SK-N-SH (cell line): ENCODE data around the gene PIANP.

Experiments
- FOSL2 ChIP-seq: IDR thresholded peaks from 2 replicates; pipeline ENCODE4 v1.4.0; 2012; ENCODE audit warnings: low read depth, mild to moderate bottlenecking, moderate library complexity, borderline replicate concordance
- POLR2AphosphoS5 ChIP-seq: IDR thresholded peaks from 2 replicates; pipeline ENCODE4 v1.6.1; 2012; ENCODE audit warnings: low read depth, low read length
- RCOR1 ChIP-seq: fragments of 150-350 bp; IDR thresholded peaks from 2 replicates; pipeline ENCODE4 v1.6.1; 2017; ENCODE audit warnings: antibody characterized with exemption, low read length
- RFX5 ChIP-seq: IDR thresholded peaks from 2 replicates; pipeline ENCODE4 v1.6.1; 2012; ENCODE audit warnings: mild to moderate bottlenecking, improper control_type of control experiment, low read length
- TF ChIP-seq, protein P1 (sequence below): fragments of 200-600 bp; sonication (generic); IDR thresholded peaks from 2 replicates; pipeline ENCODE4 v1.6.1; 2017; ENCODE audit warnings: antibody characterized with exemption, mild to moderate bottlenecking, moderate library complexity

DNA sequence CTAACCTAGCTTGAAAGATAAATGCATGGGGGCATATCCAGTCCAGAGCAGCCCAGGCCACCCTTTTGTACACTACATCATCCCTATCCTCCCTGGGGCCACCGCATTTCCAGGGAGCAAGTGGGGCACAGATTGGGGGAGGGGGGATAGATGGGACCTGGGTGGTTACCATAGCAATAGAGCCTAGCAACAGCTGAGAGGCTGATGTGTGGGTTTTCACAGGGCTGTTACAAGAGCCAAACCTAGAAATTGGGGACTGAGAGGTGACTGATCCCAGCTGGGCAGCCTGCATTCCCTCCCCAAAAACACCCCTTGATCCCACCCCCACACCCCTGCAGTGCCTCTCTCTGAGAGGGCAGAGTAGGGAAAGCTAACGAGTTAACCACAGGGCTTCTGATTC is 7.7 kb downstream of the PIANP start:
- no peak for TF ChIP-seq RCOR1
- TF ChIP-seq, protein P1, sequence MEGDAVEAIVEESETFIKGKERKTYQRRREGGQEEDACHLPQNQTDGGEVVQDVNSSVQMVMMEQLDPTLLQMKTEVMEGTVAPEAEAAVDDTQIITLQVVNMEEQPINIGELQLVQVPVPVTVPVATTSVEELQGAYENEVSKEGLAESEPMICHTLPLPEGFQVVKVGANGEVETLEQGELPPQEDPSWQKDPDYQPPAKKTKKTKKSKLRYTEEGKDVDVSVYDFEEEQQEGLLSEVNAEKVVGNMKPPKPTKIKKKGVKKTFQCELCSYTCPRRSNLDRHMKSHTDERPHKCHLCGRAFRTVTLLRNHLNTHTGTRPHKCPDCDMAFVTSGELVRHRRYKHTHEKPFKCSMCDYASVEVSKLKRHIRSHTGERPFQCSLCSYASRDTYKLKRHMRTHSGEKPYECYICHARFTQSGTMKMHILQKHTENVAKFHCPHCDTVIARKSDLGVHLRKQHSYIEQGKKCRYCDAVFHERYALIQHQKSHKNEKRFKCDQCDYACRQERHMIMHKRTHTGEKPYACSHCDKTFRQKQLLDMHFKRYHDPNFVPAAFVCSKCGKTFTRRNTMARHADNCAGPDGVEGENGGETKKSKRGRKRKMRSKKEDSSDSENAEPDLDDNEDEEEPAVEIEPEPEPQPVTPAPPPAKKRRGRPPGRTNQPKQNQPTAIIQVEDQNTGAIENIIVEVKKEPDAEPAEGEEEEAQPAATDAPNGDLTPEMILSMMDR: no peak
- no peak for TF ChIP-seq RFX5
- TF ChIP-seq POLR2AphosphoS5: no peak
- TF ChIP-seq FOSL2: no peak
